ENCODE measurements around the gene MIP.
"Not testable (repeated sequence)": the region's sequence is repeated elsewhere in the genome, so short reads cannot be mapped to it uniquely, and the experiment has no call there.

The MIP gene

GRCh38 chr12:56410768-56411167, 43.7 kb downstream of the MIP start:
- no peak for DNase-seq (ENCODE audit: low read depth)

- DNase-seq (ENCODE audit: low read depth): no peak
These were observed 45.5 kb downstream of the MIP start for GRCh38 chr12:56408799-56409417.

GRCh38 chr12:56404227-56404626, 50.2 kb downstream of the MIP start:
- not testable (repeated sequence) for DNase-seq (ENCODE audit: low read depth)

- DNase-seq (ENCODE audit: low read depth): not testable (repeated sequence)
These were observed 52.8 kb downstream of the MIP start for GRCh38 chr12:56401612-56402011.

- DNase-seq (ENCODE audit: low read depth): not testable (repeated sequence)
These were observed 53.3 kb downstream of the MIP start for GRCh38 chr12:56401125-56401524.
